ENCODE measurements around the gene SIRT7. TPM values are rescaled to one million over a fixed set of nuclear protein-coding genes. Genes with fewer than 3 reads are reported as not detected.

SIRT7 gene
- total and polyA plus RNA-seq, 2 donors (not counting 3 experiments of a cell fraction or from before 2014, with no cell fraction given), result 11.6 to 28.8 TPM

- no peak overlapping the region for H3K9ac ChIP-seq (replicated peaks; ENCODE audit: extremely low read depth, insufficient read depth, low read length)
- H3K9me1 ChIP-seq (replicated peaks; ENCODE audit: control insufficient read depth, extremely low read depth, insufficient read depth, low read length), result no peaks in the 10 kb centered on the region
- H3K27me3 ChIP-seq (ENCODE audit: control insufficient read depth in 2 of 2, insufficient read depth in 2 of 2, low read length in 2 of 2), result no peaks in the 10 kb centered on the region
- peaks cover 7 to 9% of the 10 kb centered on the region in 2 experiments for H3K36me3 ChIP-seq (ENCODE audit: control insufficient read depth in 2 of 2, extremely low read depth in 1 of 2, insufficient read depth in 2 of 2, low read length in 2 of 2)
- H2AFZ ChIP-seq (ENCODE audit: low read depth, low read length), result no peak overlapping the region
- H3K9me3 ChIP-seq (replicated peaks; ENCODE audit: control insufficient read depth, insufficient read depth, low read length), result no peaks in the 10 kb centered on the region
- intact Hi-C loops (cut with micrococcal nuclease) (no loop called here), dilution Hi-C loops (cut with MboI; ENCODE audit: extremely low pct_ligation_motif_present, low sequenced_read_pairs) (no loop called here)
- TF ChIP-seq CTCF (IDR thresholded peaks at IDR 0.05; ENCODE audit: extremely low read depth in 1 of 2, insufficient read depth in 1 of 2, low read depth in 1 of 2, low read length in 2 of 2) (no peak), POLR2AphosphoS5 (IDR thresholded peaks at IDR 0.05; ENCODE audit: insufficient read depth, low read depth, low read length) (no peak), MYC (IDR thresholded peaks at IDR 0.05; ENCODE audit: low read depth, low read length) (no peak), JUN (IDR thresholded peaks at IDR 0.05; ENCODE audit: borderline replicate concordance, insufficient read depth, insufficient read length, low read depth) (no peak), GATA2 (IDR thresholded peaks at IDR 0.05; ENCODE audit: insufficient read depth, insufficient read length, low read depth, low read length) (no peak), EZH2 (IDR thresholded peaks at IDR 0.05; ENCODE audit: borderline replicate concordance, low read depth, low read length, severe bottlenecking) (no peak), POLR2A (IDR thresholded peaks at IDR 0.05; ENCODE audit: low read depth, low read length) (no peak), MAX (IDR thresholded peaks at IDR 0.05; ENCODE audit: insufficient read depth, insufficient read length) (no peak), FOS (IDR thresholded peaks at IDR 0.05; ENCODE audit: borderline replicate concordance, insufficient read depth, low read length) (no peak)
- ChIA-PET CTCF (no interaction called here), POLR2A (no interaction called here)
- DNase-seq (ENCODE audit: low read depth, low spot score) (no peak), FAIRE-seq (no peak)
- BruUV-seq (replicated peaks), result no TSS peak
- H3K4me1 ChIP-seq (ENCODE audit: control insufficient read depth, extremely low read depth, insufficient read depth, low read length), result peaks cover 3% of the 10 kb centered on the region
- H3K79me2 ChIP-seq (ENCODE audit: control insufficient read depth, insufficient read depth, low read length), result no peaks in the 10 kb centered on the region
- H3K4me2 ChIP-seq (ENCODE audit: insufficient read depth, low read length), result no peak overlapping the region
- no peak overlapping the region for H3K4me3 ChIP-seq (replicated peaks in 1 of 3; ENCODE audit: insufficient read depth in 1 of 3, low read depth in 1 of 3, low read length in 3 of 3)
- no peak overlapping the region for H3K27ac ChIP-seq (ENCODE audit: insufficient read depth, low read depth, low read length)
- H4K20me1 ChIP-seq (replicated peaks; ENCODE audit: control insufficient read depth, extremely low read depth, insufficient read depth, low read length), result no peaks in the 10 kb centered on the region
These were observed 19.1 kb downstream of the SIRT7 start for GRCh38 chr17:81898885-81899284.
